ENCODE results near the gene KCTD16. TPM values are rescaled to one million over a fixed set of nuclear protein-coding genes. Genes with fewer than 3 reads are reported as not detected.

The KCTD16 gene
- polyA plus RNA-seq, 1 of the 3 experiments (the other 2 are of a cell fraction), result 0.03 TPM

DNA sequence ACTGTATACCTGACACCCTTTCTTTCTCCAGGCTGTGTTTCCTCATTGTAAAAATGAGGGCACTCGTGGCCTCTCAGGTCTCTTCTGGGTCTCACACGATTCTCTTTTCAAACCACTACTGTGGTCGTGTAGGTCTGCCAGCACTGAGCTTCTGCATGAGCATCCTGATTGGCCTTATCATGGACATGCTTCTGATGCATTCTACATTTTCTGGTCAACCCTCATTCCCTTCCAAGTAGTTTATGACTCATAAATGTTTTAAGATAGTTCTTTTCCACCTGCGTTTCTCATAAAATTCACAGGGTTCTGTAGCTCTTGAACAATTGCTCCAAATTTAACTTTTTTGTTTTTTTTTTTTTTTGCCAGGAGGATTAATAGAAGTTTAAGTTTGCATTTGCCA lies 294.8 kb downstream of the KCTD16 start:
- POLR2A ChIA-PET, result no interaction called here

More for the DNA sequence above, 294.8 kb downstream of the KCTD16 start:
- TF ChIP-seq PBX3 (IDR thresholded peaks at IDR 0.05), result no peak
- TF ChIP-seq USF1 (IDR thresholded peaks at IDR 0.05; ENCODE audit: borderline replicate concordance, low read depth), result no peak
- TF ChIP-seq TCF12 (IDR thresholded peaks at IDR 0.05), result no peak
- TF ChIP-seq, protein P1, sequence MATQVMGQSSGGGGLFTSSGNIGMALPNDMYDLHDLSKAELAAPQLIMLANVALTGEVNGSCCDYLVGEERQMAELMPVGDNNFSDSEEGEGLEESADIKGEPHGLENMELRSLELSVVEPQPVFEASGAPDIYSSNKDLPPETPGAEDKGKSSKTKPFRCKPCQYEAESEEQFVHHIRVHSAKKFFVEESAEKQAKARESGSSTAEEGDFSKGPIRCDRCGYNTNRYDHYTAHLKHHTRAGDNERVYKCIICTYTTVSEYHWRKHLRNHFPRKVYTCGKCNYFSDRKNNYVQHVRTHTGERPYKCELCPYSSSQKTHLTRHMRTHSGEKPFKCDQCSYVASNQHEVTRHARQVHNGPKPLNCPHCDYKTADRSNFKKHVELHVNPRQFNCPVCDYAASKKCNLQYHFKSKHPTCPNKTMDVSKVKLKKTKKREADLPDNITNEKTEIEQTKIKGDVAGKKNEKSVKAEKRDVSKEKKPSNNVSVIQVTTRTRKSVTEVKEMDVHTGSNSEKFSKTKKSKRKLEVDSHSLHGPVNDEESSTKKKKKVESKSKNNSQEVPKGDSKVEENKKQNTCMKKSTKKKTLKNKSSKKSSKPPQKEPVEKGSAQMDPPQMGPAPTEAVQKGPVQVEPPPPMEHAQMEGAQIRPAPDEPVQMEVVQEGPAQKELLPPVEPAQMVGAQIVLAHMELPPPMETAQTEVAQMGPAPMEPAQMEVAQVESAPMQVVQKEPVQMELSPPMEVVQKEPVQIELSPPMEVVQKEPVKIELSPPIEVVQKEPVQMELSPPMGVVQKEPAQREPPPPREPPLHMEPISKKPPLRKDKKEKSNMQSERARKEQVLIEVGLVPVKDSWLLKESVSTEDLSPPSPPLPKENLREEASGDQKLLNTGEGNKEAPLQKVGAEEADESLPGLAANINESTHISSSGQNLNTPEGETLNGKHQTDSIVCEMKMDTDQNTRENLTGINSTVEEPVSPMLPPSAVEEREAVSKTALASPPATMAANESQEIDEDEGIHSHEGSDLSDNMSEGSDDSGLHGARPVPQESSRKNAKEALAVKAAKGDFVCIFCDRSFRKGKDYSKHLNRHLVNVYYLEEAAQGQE (IDR thresholded peaks at IDR 0.05; ENCODE audit: low read depth, low read length), result no peak
- no peak for TF ChIP-seq CTCF (IDR thresholded peaks at IDR 0.05)
- no peak for TF ChIP-seq RXRA (IDR thresholded peaks at IDR 0.05; ENCODE audit: borderline replicate concordance, low read depth)
- TF ChIP-seq RCOR1 (IDR thresholded peaks at IDR 0.05; ENCODE audit: low read length), result no peak
- CTCF ChIA-PET, result no interaction called here
- Histone ChIP-seq H3K9ac (no peak overlapping the region), H3K9me2 (no peaks in the 10 kb centered on the region), H3K4me1 (ENCODE audit: control insufficient read depth in 1 of 2, insufficient read depth in 2 of 2, low read depth in 1 of 2, low read length in 1 of 2) (peaks cover 5 to 8% of the 10 kb centered on the region in 2 experiments; a peak in 3 of 4 replicates), H3K4me3 (ENCODE audit: low read depth in 2 of 2, low read length in 1 of 2) (no peak overlapping the region), H3K9me3 (no peaks in the 10 kb centered on the region), H3K4me2 (no peak overlapping the region), H4K20me1 (ENCODE audit: insufficient read depth) (no peaks in the 10 kb centered on the region), H3K79me2 (ENCODE audit: insufficient read depth) (no peaks in the 10 kb centered on the region), H3K27ac (ENCODE audit: low read depth in 2 of 2, low read length in 1 of 2) (no peak overlapping the region), H3K36me3 (replicated peaks in 1 of 2; ENCODE audit: control insufficient read depth in 1 of 2, insufficient read depth in 2 of 2, low read length in 1 of 2) (no peaks in the 10 kb centered on the region), H3F3A (replicated peaks; ENCODE audit: insufficient read depth) (no peaks in the 10 kb centered on the region), H3K27me3 (ENCODE audit: insufficient read depth) (no peaks in the 10 kb centered on the region), H2AFZ (ENCODE audit: low read depth) (no peak overlapping the region)
- WGBS (ENCODE audit: low lambda C conversion rate), result 48% methylated on average over 4 of the region's 4 CpGs
- DNase-seq, result no peak

Data from SK-N-SH (cell line).